ENCODE data around the gene USP34.
A peak's percentile ranks its signal among the peaks of the same experiment; 100 is the strongest.

Gene USP34

DNA sequence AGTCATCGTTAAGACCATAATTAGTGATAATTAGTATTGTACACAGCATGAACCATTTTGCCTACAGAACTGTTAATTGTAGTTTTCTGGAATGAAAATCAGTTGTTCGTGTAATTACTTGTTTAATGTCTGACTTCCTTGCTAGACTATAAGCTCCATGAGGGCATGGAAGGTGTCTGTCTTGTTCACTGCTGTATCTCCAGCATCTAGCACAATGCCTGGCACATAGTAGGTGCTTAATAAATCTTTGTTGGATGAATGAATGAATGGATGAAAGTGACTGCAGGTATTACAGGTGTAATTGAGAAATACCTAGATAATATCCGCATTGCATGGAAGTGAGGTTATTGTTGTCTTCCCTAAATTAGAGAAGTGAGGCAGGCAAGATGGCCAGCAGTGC, 287.1 kb downstream of the USP34 start:
- no peak for TF ChIP-seq CTCF (IDR thresholded peaks at IDR 0.05; ENCODE audit: low read depth, low read length)
- no peak for TF ChIP-seq MYC (IDR thresholded peaks at IDR 0.05; ENCODE audit: low read depth, low read length)
- no peak for TF ChIP-seq POLR2A (IDR thresholded peaks at IDR 0.05; ENCODE audit: extremely low read depth, insufficient read length)
- TF ChIP-seq MAX (IDR thresholded peaks at IDR 0.05; ENCODE audit: low read depth, low read length): no peak
- H3K4me3 ChIP-seq (ENCODE audit: low read depth, low read length): no peak overlapping the region
- DNase-seq (ENCODE audit: low read depth): no peak

DNA sequence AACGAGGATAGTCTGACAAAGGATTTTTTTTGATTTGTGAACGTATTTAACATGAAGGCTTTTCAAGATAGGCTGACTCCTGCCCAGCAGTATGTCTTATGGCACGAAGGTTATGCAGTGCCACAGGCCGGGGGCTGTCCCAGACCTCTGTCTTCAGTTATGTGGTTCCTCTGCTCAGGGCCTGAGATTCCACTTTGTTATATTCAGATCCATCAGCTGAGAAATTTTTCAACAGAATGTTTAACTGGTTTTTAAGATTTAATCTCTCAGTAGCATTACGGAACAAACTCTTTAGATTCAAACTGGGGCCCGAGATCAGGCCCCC, 288.9 kb downstream of the USP34 start:
- DNase-seq (ENCODE audit: low read depth): no peak
- no peak for TF ChIP-seq MYC (IDR thresholded peaks at IDR 0.05; ENCODE audit: low read depth, low read length)
- TF ChIP-seq POLR2A (IDR thresholded peaks at IDR 0.05; ENCODE audit: extremely low read depth, insufficient read length): no peak
- TF ChIP-seq CTCF (IDR thresholded peaks at IDR 0.05; ENCODE audit: low read depth, low read length): no peak
- no peak for TF ChIP-seq MAX (IDR thresholded peaks at IDR 0.05; ENCODE audit: low read depth, low read length)
- no peak overlapping the region for H3K4me3 ChIP-seq (ENCODE audit: low read depth, low read length)

GRCh38 chr2:61181382-61182058, 289.4 kb downstream of the USP34 start:
- H3K4me3 ChIP-seq (ENCODE audit: low read depth, low read length): peak overlapping the region; percentile 17
- TF ChIP-seq POLR2A (IDR thresholded peaks at IDR 0.05; ENCODE audit: extremely low read depth, insufficient read length) (no peak), MAX (IDR thresholded peaks at IDR 0.05; ENCODE audit: low read depth, low read length) (no peak), MYC (IDR thresholded peaks at IDR 0.05; ENCODE audit: low read depth, low read length) (no peak), CTCF (IDR thresholded peaks at IDR 0.05; ENCODE audit: low read depth, low read length) (no peak)
- peak; percentile 48 for DNase-seq (ENCODE audit: low read depth)

DNA sequence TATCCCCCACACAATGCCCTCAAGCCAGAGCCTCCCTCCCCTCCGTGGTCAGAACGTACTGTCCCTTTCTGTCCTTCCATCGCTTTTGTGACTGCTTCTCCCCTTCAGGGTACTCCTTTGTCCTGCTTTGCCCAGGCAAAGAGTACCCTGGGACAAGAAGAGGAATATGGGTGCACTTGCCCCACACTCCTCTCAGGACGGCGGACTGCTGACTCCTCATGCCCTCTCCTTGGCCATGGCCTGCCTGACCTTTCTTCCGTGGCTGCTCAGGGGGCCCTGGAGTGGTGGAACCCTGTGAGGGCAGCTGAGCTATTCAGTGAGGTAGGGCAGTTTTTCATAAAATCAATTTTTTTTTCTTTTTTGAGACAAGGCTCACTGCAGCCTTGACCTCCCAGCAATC, 290.2 kb downstream of the USP34 start:
- no peak for TF ChIP-seq MAX (IDR thresholded peaks at IDR 0.05; ENCODE audit: low read depth, low read length)
- TF ChIP-seq CTCF (IDR thresholded peaks at IDR 0.05; ENCODE audit: low read depth, low read length): no peak
- no peak for TF ChIP-seq MYC (IDR thresholded peaks at IDR 0.05; ENCODE audit: low read depth, low read length)
- no peak for TF ChIP-seq POLR2A (IDR thresholded peaks at IDR 0.05; ENCODE audit: extremely low read depth, insufficient read length)
- no peak for DNase-seq (ENCODE audit: low read depth)
- H3K4me3 ChIP-seq (ENCODE audit: low read depth, low read length): no peak overlapping the region

- peak overlapping the region; percentile 83 for H3K4me3 ChIP-seq (ENCODE audit: low read depth, low read length)
- no peak for DNase-seq (ENCODE audit: low read depth)
- TF ChIP-seq POLR2A (IDR thresholded peaks at IDR 0.05; ENCODE audit: extremely low read depth, insufficient read length) (no peak), MAX (IDR thresholded peaks at IDR 0.05; ENCODE audit: low read depth, low read length) (no peak), MYC (IDR thresholded peaks at IDR 0.05; ENCODE audit: low read depth, low read length) (no peak), CTCF (IDR thresholded peaks at IDR 0.05; ENCODE audit: low read depth, low read length) (no peak)
Measured at GRCh38 chr2:61179701-61180639, 290.9 kb downstream of the USP34 start.

Measured in NB4 (cell line).